T-helper 1 cell (primary cell): ENCODE results near the gene RAB41.
"Not testable (repeated sequence)": the region's sequence is repeated elsewhere in the genome, so short reads cannot be mapped to it uniquely, and the experiment has no call there.

Experiments used
- DNase-seq, 5 donors: peaks; one replicate each; pipeline ENCODE4 v3.0.0-alpha.2; 2012 to 2020
- total RNA-seq, 4 donors: gene quantifications; one replicate each; lab custom pipeline; 2026; lab: John Stamatoyannopoulos, UW

RAB41 gene
- total RNA-seq: 0 reads per million in 4 donors

DNA sequence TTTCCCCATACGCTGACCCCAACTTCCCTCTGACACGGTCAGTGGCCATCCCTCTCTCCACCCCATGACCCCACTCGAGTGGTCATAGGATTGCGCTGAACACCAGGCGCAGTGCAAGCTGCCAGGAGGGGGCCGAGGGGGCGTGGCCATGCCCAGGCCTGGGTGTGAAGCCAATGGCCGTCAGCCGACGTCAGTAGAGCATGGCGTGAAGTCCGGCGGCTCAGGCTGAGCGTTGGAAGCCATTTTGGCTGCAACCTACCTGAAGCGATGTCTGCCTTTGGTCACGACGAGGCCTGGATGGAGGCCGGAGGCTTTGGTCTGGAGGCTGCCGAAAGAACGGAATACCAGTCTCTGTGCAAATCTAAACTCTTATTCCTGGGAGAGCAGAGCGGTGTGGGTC is at the start of gene RAB41:
Gene RAB41 (plus strand): TSS at position 222 of the 400 bp plus-strand sequence. CDS start 46 bp downstream, at position 268.
- DNase-seq: no peak

DNA sequence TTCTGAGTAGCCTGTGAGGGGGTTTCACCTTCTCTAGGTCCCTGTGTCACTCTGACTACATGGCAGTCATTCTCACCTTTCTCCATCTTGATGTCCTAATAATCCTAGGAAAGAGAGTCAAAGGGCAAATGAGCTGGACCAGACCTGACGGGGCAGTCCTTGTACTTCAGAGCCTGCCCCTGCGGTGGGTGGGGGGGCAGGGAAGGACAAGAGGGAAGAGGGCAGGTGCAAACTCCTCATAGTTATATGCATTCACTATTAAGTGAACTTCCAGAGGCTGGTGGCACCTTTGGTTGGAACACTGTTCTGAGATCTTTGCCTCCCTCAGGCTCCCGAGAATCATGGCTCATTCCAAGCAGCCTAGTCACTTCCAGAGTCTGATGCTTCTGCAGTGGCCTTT is 47.6 kb upstream of the RAB41 start, which contains the start of gene AWAT1:
Gene AWAT1 (plus strand): TSS at position 301 of the 400 bp plus-strand sequence. CDS start 41 bp downstream, at position 342.
- DNase-seq: no peak

DNA sequence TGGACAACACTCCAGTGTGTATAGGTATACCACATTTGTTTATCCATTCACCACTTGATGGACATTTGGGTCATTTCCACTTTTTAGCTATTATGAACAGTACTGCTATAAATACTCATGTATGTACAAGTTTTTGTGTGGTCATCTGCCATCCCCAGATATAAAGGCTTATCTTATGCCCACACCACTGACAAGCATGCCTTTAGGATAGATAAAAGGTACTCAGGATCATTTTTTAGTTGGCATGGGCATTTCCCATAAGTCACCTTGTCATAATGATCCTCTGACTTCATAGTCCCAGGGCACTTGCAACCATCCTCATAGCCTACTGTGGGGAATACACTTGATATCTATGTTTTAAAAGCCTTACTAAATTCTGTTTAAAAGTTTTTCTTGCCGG is 41.2 kb upstream of the RAB41 start:
- no peak for DNase-seq

DNA sequence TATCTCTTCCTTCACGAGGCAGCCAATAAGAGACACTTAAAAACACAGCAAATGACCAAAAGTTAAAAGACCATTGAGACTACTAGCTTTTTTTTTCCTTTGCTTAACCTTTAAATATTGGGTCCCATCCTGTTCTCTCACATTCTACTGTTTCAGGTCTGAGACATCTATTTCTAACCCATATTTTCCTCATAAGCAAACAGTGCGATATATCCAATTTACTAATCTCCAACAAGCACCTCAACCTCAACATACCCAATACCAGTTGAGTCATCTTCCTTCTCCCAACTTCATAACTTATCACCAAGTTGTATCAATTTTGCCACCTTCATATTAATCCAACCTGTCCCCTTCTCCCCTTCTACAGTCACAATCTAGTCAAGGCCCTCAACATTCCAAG is 40.5 kb upstream of the RAB41 start:
- no peak for DNase-seq

DNA sequence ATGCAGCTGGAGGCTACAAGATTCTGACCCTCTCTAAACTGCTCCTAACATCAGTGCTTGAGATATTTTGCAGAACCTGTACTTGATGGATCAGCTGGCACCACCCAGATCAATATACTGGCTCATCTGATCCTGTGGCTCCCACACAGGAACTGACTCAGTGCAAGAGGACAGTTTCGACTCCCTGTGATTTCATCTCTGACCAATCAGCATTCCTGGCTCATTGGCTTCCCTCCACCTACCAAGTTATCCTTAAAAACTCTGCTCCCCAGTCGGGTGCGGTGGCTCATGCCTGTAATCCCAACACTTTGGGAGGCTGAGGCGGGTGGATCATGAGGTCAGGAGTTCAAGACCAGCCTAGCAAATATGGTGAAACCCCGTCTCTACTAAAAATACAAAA is 38.4 kb upstream of the RAB41 start:
- DNase-seq: not testable (repeated sequence)

DNA sequence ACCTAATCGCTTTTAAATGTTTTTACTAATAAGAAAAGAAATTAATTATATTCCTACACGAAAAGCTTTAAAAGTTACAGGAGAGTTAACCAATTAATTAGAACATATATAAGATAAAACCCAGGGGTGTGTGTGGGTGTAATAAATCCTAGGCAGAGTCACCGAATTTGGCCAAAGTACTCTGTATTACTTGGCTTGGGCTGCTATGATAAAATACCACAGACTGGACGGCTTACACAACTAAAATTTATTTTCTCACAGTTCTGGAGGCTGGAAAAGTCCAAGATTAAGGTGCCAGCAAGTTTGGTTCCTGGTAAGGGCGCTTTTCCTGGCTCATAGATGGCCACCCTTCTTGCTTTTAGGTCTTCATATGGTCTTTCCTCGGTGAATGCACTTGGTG is 37.1 kb upstream of the RAB41 start:
- no peak for DNase-seq

DNA sequence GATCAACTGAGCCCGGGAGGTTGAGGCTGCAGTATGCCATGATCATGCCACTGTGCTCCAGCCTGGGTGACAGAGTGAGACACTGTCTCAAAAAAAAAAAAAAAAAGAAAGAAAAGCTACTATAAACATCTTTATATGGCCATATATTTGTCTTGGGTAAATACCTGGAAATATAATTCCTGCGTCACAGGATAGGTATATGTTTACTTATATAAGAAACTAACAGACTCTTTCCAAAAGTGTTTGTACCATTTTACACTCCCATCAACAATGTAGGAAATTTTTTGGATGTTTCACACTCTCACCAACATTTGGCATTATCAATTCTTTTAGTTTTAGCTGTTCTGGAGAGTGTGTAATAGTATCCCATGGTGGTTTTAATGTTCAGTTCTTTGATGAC is 34.7 kb upstream of the RAB41 start:
- DNase-seq: no peak

DNA sequence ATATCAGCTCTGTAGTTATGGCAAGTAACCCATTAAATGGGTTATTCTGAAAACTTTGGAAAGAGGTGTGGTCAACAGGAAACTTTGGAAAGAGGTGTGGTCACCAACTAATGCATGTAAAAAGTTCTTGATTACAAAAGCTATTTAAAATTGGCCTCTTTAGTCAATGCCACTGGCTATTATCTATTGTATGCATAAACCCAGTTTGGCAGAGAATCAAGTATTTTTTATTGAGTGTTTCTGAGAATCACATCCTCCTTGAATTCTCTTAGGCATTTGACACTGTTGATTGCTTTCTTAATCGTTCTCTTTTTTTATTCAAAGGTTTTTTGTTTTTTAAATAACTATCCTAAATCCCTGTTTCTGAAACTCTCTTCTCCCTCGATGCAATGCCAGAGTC is 29.5 kb upstream of the RAB41 start:
- no peak for DNase-seq

DNA sequence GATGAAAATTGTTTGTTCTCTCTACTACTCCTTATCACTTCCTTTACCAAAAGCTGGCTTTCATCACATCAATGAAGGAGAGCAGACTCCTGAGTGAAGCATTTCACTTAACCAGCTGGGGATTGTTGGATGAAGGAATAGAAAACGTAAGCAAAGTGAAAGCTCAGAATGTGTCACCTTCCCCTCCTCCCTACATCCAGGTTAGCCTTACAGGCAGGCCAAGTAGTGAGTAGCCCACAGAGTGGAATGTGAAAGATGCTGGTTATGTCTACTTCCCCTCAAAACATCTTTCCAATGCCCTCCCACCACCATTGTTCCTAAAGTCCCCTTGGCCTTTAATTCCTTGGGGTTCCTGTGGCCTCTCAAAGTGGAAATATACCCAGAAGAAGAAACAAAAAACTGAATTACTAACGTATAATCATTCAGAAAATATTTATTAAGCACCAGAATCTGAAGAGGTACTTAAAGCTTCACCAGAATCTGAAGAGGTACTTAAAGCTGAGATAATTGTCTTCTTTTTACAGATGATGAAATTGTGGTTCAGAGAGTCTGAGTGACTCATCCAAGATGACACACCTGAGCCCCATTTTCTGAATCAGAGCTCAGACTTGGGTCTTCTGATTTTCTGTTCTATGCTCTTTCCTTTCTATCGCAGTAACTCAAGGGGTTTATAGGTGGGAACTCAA is 28.5 kb upstream of the RAB41 start:
- peak in 1 of 5 donors; percentile 2 for DNase-seq

DNA sequence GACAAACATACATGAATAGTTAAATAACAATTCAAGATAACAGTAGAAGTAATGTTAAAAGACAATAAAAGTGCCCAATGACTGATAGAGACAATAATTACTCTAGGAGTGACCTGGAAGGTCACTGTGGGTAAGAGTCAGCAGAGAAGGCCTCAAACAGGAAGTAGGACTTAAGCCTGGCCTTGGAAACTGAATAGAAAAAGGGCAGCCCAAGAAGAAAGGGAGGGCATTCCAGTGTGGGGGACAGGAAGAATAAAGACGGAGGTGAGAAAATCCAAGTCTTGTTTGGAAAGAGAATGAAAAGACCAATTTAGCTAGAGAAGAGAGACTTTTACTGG is 27.9 kb upstream of the RAB41 start:
- DNase-seq: no peak

DNA sequence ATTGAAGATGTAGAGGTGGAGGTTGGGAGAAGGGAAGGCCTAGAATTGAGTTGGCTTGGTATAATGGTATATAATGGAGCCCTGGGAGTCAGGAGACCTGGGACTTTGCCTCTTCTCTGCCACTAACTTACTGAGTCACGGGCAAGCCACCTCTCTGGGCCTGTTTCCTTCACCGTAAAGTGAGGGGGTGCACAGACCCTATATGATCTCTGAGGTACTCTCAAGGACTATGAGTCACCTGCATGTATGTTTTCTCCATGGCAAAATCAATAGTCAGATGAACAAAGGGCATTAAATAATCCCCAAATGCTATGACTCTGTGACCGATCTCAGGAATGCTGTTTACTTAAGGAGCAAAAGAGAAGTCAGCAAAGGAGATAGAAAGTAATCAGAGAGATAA is 27.1 kb upstream of the RAB41 start:
- DNase-seq: no peak

DNA sequence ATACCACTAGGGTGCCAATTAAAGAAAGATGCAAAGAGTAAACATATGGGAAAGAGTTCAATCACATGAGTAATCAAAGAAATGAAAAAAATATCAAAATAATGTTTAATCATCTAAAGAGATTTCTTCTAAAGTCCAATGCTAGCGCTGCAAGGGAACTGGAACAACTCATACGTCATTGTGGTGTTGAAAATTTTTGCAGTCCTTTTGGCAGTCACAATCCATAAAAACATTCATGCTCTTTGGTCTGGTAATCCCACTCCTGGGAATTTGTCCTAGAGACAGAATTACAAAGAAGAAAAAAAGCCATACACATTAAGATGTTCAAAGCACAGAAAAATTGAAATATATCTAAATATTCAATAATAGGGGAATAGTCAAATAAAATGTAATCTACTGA is 26.5 kb upstream of the RAB41 start:
- DNase-seq: no peak

DNA sequence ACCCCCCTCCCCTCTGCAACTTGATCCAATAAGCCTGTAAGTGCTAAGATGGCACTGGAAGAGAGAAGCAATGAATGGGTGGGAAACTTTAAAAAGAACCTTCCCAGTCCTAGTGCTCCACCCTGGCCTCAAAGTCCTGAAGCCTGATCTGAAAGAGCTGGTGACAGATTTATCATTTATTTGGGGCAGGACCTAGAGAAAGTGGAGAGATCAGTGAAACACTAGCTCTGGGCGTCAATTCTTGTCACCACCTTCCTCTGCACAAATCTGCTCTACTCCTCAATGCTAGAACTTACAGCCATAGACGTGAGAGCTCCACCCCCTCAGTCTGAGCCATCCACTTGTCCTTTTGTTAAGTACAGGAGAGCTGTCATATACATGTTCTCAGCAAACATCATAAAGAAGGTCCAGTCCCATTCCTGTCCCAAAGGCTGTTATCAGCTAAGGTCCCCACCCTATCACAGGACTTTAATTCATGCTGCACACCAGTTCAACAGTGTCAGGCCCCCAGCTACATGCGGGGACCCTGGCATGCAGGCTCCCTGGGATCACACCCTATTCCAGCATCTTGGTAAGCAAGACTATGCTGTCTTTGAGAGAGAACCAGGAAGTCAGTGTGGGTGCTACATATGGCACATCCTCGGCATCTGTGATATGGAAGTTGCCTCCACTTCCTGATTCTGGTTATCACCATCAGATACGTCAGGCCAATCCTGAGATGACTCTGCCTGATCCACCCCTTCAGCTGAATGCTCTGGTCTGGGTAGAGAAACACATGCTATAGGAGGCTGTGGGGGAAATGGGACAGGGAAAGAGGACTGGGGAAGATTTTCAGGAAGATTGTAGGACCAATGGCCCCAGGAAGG is 24.3 kb upstream of the RAB41 start:
- DNase-seq: no peak

DNA sequence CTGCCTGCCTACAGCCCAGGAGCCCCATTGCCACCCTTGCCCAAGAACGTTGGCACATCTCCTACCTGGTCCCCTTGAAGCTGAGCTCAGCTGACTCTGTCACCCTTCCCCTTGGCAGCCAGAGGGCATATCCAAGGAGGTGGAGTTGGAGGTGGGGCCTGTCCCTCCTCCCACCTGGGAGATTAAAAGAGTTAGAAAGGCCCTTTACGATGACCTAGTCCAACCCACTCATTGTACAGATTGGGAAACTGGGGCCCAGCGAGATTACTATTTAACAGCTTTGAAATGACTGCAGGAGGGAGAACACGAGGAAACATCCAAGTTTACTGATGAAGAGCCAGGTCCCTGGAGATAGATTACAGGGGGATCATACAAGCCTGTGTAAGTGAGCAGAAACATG is 21.9 kb upstream of the RAB41 start, which contains the start of gene P2RY4:
Gene P2RY4 (minus strand): TSS at position 101 of the 400 bp plus-strand sequence. CDS start 580 bp downstream, outside the sequence.
- DNase-seq: no peak

DNA sequence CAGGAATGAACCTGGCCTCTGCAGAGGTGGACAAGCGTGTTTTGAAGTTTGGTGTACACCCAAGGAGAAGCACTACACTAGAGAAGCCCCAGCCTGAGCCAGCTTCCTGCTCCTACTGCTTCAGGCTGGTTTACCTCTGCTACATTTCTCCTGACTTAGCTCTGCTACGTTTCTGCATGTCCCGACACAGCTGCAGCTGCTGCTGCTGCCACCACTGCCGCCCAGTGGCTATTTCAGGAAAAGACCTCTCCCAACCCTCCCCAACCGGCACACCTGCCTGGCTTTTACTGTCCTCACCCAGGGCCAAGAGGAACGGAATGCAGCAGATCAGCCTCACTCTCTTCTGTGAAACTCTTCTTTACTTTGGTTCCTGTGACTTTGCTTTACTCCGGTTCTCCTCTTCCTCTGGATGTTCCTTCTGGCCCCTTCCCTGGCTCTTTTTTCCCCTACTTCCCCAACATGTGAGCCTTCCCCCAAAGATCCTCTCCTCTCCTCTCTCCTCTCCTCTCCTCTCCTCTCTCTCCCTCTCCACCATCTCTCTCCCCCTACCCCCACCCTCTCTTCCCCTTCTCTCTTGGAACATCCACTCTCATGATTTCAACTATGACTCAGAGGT is 18.9 kb upstream of the RAB41 start:
- peak in 1 of 5 donors; percentile 27 for DNase-seq

DNA sequence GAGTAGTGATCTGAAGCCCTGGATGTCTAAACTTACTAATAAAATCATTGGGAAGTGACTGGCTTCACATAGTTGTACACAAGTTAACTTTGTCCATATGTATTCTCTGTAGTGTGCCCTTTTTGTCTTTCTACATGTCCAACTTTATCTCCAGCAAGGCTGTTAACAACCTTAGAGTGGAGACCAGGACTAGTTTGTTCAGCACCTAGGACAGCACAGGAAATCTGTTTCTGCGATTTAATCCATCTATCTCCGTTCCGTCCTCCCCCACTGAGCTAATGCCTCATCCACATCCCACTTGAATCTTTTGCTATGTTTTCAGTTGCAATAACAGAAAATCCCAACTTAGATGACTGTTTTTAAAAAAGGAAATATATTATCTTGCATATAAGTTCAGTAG is 17.2 kb upstream of the RAB41 start:
- DNase-seq: no peak

DNA sequence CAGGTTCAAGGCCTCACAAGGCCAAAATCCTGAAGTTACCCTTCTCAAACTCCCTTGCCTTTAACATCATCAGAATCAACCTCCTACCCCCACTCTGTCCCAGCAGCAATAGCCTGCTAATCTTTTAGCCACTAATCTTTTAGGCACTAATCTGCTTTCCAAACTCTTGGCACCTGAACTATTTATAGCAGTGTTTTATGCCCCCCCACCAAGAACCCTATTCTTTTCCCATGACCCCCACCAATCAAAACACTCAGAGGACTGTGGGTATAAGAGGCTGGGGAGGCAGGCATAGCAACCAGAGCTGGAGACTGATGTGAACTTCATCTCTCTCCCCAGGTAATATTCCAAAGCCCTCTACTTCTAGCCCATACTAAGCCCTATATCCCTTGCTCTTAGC is 13.9 kb upstream of the RAB41 start, which contains the start of gene ARR3:
Gene ARR3 (plus strand): TSS at position 301 of the 400 bp plus-strand sequence. CDS start 1,052 bp downstream, outside the sequence.
- no peak for DNase-seq

DNA sequence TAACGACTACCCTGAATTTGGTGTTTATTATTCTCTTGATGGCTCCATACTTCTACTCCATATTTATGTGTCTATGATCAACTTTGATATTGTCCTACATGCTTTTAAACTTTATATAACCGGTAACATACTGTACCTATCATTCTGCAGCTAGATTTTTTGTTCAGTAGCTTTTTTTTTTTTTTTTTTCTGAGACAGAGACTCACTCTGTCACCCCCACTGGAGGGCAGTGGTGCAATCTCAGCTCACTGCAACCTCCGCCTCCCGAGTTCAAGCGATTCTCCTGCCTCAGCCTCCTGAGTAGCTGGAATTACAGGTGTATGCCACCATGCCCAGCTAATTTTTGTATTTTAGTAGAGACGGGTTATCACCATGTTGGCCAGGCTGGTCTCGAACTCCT is 7.9 kb upstream of the RAB41 start:
- DNase-seq: not testable (repeated sequence)

DNA sequence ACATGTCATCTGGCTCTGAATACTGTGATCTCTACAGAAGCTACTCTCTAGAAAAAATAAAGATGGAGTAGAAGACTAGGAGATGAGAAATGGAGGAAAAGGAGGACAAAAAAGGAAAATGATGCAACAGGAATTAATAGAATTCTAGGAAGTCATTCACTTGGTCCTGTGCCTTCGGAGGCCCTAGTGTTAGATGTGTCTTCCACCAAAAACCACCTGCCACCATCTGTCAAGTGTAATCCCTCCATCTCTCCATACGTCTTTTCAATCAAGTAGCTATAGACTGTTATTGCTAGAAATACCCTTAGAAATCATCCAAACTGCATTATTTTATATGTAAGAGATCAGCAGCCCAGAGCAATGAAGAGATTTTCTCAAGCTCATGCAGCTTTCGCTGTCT is 2.9 kb upstream of the RAB41 start:
- DNase-seq: no peak

DNA sequence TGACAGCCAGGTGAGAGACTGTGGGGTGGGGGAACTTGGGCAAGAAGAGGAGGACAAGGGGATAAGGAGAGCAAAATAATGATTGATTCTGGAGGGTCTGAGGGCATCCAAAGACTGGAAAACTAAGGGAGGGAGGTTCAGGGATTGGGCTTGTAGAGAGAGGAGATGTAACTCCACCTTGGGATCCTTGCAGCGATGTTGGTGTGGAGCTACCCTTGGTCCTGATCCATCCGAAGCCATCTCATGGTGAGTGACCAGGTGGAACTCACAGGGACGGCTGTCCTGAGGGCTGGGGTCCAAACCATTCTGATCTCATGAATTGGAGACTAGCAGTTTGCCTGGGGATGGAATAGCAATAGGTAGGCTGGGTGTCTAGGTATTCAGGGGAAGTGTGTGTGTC is 1.4 kb upstream of the RAB41 start:
- no peak for DNase-seq

DNA sequence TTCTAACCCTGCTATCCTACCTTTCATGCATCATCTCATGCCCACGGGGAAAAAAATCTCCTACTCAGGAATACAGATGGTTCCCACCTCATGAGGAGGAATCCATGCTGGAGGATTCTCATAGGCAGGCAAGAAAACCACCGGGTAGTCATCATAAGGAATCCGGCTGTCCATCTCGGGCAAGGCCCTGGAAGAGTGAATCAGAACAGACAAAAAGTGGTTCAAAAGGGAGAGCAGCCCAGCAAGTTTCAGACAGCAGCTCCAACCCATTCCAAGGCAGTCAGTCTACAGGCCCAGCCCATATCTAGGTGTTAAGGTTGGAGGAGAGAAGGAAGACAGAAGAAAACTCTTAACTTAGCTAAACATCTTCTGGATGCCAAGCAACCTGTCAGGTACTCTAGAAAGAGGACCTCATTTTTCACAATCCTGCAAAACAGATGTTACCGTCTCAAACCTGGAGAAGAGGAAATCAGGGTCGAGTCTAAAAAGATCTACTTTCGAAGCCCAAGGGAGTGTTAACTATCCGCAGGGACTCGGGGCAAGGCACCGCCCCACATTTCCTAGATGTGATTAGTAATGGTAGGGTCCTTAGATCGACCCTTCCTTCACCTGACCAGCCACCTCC is 7.3 kb downstream of the RAB41 start:
- DNase-seq: no peak

DNA sequence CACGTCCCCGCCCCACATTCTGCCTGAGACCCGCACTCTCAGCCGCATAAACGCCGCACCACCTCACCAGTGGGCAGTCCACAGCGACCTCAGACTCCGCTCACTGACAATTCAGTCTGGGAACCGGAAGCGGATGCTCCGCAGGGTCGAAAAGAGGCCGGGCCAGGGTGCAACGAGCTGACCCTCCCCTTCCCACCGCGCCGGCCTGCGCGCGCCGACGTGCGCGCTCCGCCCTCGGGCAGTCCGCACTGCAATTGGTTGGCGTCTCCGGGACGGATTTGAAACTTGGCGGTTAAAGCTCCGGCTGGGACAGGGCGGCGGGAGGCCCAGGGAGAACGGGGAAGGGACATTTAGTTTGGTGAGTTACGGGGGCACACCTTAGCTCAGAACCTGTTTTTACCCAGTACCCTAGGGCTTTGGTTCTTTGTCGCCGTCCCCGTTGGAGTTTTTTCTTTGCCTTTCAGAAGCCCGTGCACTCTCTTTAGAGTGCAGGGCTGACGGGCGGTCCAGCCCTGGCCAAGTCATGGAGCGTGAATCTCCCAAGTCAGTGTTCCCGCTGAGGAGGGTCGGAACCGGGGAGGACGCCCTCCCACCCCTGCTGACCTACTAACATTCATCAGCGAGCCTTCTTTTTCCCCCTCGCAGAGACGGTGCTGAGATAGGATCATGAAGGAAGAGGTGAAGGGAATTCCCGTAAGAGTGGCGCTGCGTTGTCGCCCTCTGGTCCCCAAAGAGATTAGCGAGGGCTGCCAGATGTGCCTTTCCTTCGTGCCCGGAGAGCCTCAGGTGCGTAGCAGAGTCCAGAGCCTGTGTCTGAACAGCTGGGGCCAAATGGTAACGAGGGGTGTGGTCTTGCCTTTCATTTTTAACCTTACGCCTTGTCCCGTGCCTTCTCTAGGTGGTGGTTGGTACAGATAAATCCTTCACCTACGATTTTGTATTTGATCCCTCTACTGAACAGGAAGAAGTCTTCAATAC is 8.1 kb downstream of the RAB41 start, which contains the start of the genes KIF4A and PDZD11:
Gene KIF4A (plus strand): TSS at position 312 of the 978 bp plus-strand sequence. CDS start 355 bp downstream, at position 667.
Gene PDZD11 (minus strand): TSS at position 135 of the 978 bp plus-strand sequence. CDS start 586 bp downstream, outside the sequence.
- peak; percentile 42 to 89 (median 62) for DNase-seq
